HFFc6 (cell line): ENCODE data around the gene KDM1B. TPM values are rescaled to one million over a fixed set of nuclear protein-coding genes. Genes with fewer than 3 reads are reported as not detected.
A peak's percentile ranks its signal among the peaks of the same experiment; 100 is the strongest.

Experiments used
- DNase-seq: peaks from one replicate; pipeline ENCODE4 v3.0.0-alpha.2; 2018
- H3K27ac Mint-ChIP-seq: 2 replicates; pipeline ENCODE4 v1.8.0; 2020; ENCODE audit warnings: mild to moderate bottlenecking, mixed read lengths
- H3K27me3 Mint-ChIP-seq: 2 replicates; pipeline ENCODE4 v1.8.0; 2021; ENCODE audit warnings: mild to moderate bottlenecking, moderate library complexity, mixed read lengths; ENCODE audit not compliant: insufficient read depth
- H3K36me3 Mint-ChIP-seq: 2 replicates; pipeline ENCODE4 v1.8.0; 2021; ENCODE audit warnings: low read depth, mixed read lengths
- H3K4me1 Mint-ChIP-seq: 2 replicates; pipeline ENCODE4 v1.8.0; 2020; ENCODE audit warnings: low read depth, mixed read lengths
- H3K4me3 Mint-ChIP-seq: 2 replicates; pipeline ENCODE4 v1.8.0; 2020; ENCODE audit warnings: mild to moderate bottlenecking, moderate library complexity, mixed read lengths
- H3K9me3 Mint-ChIP-seq: 2 replicates; pipeline ENCODE4 v1.8.0; 2020; ENCODE audit warnings: mild to moderate bottlenecking, mixed read lengths
- CTCF ChIP-seq: fragments of 200-600 bp; sonication (generic); IDR thresholded peaks from 2 replicates; pipeline ENCODE4 v1.5.0; 2021; ENCODE audit warnings: antibody characterized with exemption, mild to moderate bottlenecking
- total RNA-seq, 6 experiments: library from RNA; stranded (reverse); fragmentation: NEBNext Ultra II Directional; extraction: Animal tissue kit (Norgen Biotek cat#: 25700); gene quantifications; 2 replicates in 1 of 6; 3 replicates in 5 of 6; pipeline ENCODE4 v1.2.3, GENCODE V29; 2021

The KDM1B gene
- total RNA-seq, 6 experiments from 2014 or later: 17.4 to 20.9 (median 19.1) TPM

GRCh38 chr6:18151801-18152200 lies 3.4 kb upstream of the KDM1B start:
- no peak for DNase-seq
- TF ChIP-seq CTCF: no peak
- Mint-ChIP-seq H3K27me3 (peaks cover 2% of the 10 kb centered on the region), H3K36me3 (peaks cover 24% of the 10 kb centered on the region), H3K27ac (no peak overlapping the region), H3K9me3 (no peaks in the 10 kb centered on the region), H3K4me1 (peaks cover 55% of the 10 kb centered on the region), H3K4me3 (no peak overlapping the region)

GRCh38 chr6:18153311-18153703 lies 1.9 kb upstream of the KDM1B start:
- H3K36me3 Mint-ChIP-seq: peaks cover 17% of the 10 kb centered on the region
- H3K4me3 Mint-ChIP-seq: peak overlapping the region; percentile 99
- DNase-seq: no peak
- H3K27ac Mint-ChIP-seq: peak overlapping the region; percentile 82
- peaks cover 40% of the 10 kb centered on the region for H3K4me1 Mint-ChIP-seq
- H3K27me3 Mint-ChIP-seq: peaks cover 2% of the 10 kb centered on the region
- no peak for TF ChIP-seq CTCF
- H3K9me3 Mint-ChIP-seq: no peaks in the 10 kb centered on the region

- H3K27ac Mint-ChIP-seq: peak within 1 kb of the TSS; percentile 98
Measured at GRCh38 chr6:18154507-18155149, 594 bp upstream of the KDM1B start, which contains the start of gene TPMT. TPMT (minus strand) TSS chr6:18155077; CDS start chr6:18149127, 5,950 bp downstream.

GRCh38 chr6:18155864-18156421 lies 721 bp downstream of the KDM1B start:
- peak overlapping the region; percentile 99 for H3K4me3 Mint-ChIP-seq
- H3K4me1 Mint-ChIP-seq: peaks cover 34% of the 10 kb centered on the region
- no peaks in the 10 kb centered on the region for H3K9me3 Mint-ChIP-seq
- peaks cover 2% of the 10 kb centered on the region for H3K27me3 Mint-ChIP-seq
- peaks cover 16% of the 10 kb centered on the region for H3K36me3 Mint-ChIP-seq
- TF ChIP-seq CTCF: peak; percentile 56
- peak overlapping the region; percentile 66 for H3K27ac Mint-ChIP-seq
- DNase-seq: peak; percentile 30

More at GRCh38 chr6:18154507-18155149, 594 bp upstream of the KDM1B start, which contains the start of gene TPMT:
- TF ChIP-seq CTCF: no peak
- H3K4me1 Mint-ChIP-seq: peaks cover 30% of the 10 kb centered on the region
- H3K9me3 Mint-ChIP-seq: no peaks in the 10 kb centered on the region
- DNase-seq: no peak
- H3K27me3 Mint-ChIP-seq: peaks cover 2% of the 10 kb centered on the region
- peak within 1 kb of the TSS; percentile 99 for H3K4me3 Mint-ChIP-seq
- H3K36me3 Mint-ChIP-seq: peaks cover 12% of the 10 kb centered on the region

DNA sequence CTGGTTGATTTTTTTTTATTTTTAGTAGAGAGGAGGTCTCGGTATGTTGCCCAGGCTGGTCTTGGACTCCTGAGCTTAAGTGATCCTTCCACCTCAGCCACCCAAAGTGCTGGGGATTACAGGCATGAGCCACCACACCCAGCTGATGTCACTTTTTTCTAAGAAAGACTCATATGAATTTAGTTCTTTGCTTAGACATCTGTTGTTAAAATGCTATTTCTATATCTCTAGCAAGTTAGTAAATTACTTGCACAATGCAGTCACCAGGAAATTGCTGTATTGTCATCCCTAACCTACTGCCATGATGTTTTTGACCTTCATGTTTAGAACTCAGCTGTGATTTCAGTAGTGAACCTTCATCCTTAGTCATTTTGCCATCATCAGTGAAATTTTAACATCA lies 5.7 kb downstream of the KDM1B start:
- DNase-seq: no peak
- Mint-ChIP-seq H3K9me3 (no peaks in the 10 kb centered on the region), H3K27me3 (no peaks in the 10 kb centered on the region), H3K27ac (peak overlapping the region; percentile 37), H3K36me3 (peaks cover 15% of the 10 kb centered on the region; the same call in 1 of the 2 replicates), H3K4me1 (peaks cover 18% of the 10 kb centered on the region), H3K4me3 (no peak overlapping the region)
- no peak for TF ChIP-seq CTCF
